A673 (cell line): ENCODE data around the gene ERGIC2. TPM values are rescaled to one million over a fixed set of nuclear protein-coding genes. Genes with fewer than 3 reads are reported as not detected.

Experiments used
- BruUV-seq: library from RNA; stranded (reverse); fragments of 400-500 nt; replicated peaks from 2 replicates; lab custom pipeline; 2021; lab: Mats Ljungman, UMichigan
- CTCF ChIA-PET: fragments of 300-600 bp; sonication (Branson Sonifier 250); formaldehyde crosslinking; loops from one replicate; lab custom pipeline; 2022; ENCODE audit warnings: antibody characterized with exemption; lab: Charles Lee
- POLR2A ChIA-PET: fragments of 300-600 bp; sonication (Branson Sonifier 250); formaldehyde crosslinking; loops from one replicate; lab custom pipeline; 2022; ENCODE audit warnings: antibody characterized with exemption; ENCODE audit not compliant: low non-redundant PET; lab: Charles Lee
- DNase-seq: peaks from one replicate; pipeline ENCODE4 v3.0.0-alpha.2; 2015; ENCODE audit warnings: low spot score
- H3K27ac ChIP-seq: fragments of 200-600 bp; sonication (generic); 2 replicates; pipeline ENCODE4 v1.5.1; 2016; ENCODE audit warnings: mixed run types, low read depth, mild to moderate bottlenecking, mixed read lengths, antibody characterized with exemption, low read length; ENCODE audit not compliant: poor library complexity, severe bottlenecking
- H3K27me3 ChIP-seq: fragments of 200-600 bp; sonication (generic); replicated peaks from 2 replicates; pipeline ENCODE4 v1.6.1; 2017; ENCODE audit warnings: mixed run types, low read depth, mild to moderate bottlenecking, mixed read lengths, antibody characterized with exemption, low read length; ENCODE audit not compliant: insufficient read depth, poor library complexity
- H3K36me3 ChIP-seq: fragments of 200-600 bp; sonication (generic); 2 replicates; pipeline ENCODE4 v1.6.1; 2016; ENCODE audit warnings: mixed run types, mild to moderate bottlenecking, mixed read lengths, antibody characterized with exemption, low read length; ENCODE audit not compliant: insufficient read depth, poor library complexity, severe bottlenecking
- H3K4me1 ChIP-seq: fragments of 200-600 bp; sonication (generic); 2 replicates; pipeline ENCODE4 v1.6.1; 2017; ENCODE audit warnings: mixed run types, mild to moderate bottlenecking, mixed read lengths, antibody characterized with exemption, low read length; ENCODE audit not compliant: insufficient read depth, poor library complexity, severe bottlenecking
- H3K4me3 ChIP-seq: fragments of 200-600 bp; sonication (generic); 2 replicates; pipeline ENCODE4 v1.5.1; 2016; ENCODE audit warnings: low read depth, mixed run types, mild to moderate bottlenecking, mixed read lengths, low read length; ENCODE audit not compliant: poor library complexity, severe bottlenecking
- H3K9me3 ChIP-seq: fragments of 200-600 bp; sonication (generic); 2 replicates; pipeline ENCODE4 v1.6.1; 2016; ENCODE audit warnings: mixed run types, low read depth, mild to moderate bottlenecking, mixed read lengths, antibody characterized with exemption, low read length; ENCODE audit not compliant: poor library complexity, severe bottlenecking
- EZH2 ChIP-seq: fragments of 200-600 bp; sonication (generic); IDR thresholded peaks from 2 replicates; pipeline ENCODE4 v1.6.1; 2017; ENCODE audit warnings: borderline replicate concordance, low read depth, mild to moderate bottlenecking, mixed read lengths, antibody characterized with exemption, low read length; ENCODE audit not compliant: poor library complexity, severe bottlenecking
- intact Hi-C: fragments of 100-400 bp; cut with micrococcal nuclease; formaldehyde crosslinking; loops from one replicate; pipeline ENCODE4 v1.10.0; 2022; ENCODE audit not compliant: unreplicated experiment
- total RNA-seq: library from RNA; stranded (reverse); gene quantifications from 2 replicates; pipeline ENCODE4 v1.2.3, GENCODE V29; 2021
- TF ChIP-seq, protein P1 (sequence below): fragments of 300-800, 200-600 bp; sonication (generic); conservative IDR thresholded peaks from 2 replicates; pipeline ENCODE4 v1.5.1; 2017; ENCODE audit warnings: low read depth, mild to moderate bottlenecking, antibody characterized with exemption, low read length, moderate library complexity, mixed read lengths

Gene ERGIC2
- total RNA-seq, 1 experiment from 2014 or later: 89.1 TPM

DNA sequence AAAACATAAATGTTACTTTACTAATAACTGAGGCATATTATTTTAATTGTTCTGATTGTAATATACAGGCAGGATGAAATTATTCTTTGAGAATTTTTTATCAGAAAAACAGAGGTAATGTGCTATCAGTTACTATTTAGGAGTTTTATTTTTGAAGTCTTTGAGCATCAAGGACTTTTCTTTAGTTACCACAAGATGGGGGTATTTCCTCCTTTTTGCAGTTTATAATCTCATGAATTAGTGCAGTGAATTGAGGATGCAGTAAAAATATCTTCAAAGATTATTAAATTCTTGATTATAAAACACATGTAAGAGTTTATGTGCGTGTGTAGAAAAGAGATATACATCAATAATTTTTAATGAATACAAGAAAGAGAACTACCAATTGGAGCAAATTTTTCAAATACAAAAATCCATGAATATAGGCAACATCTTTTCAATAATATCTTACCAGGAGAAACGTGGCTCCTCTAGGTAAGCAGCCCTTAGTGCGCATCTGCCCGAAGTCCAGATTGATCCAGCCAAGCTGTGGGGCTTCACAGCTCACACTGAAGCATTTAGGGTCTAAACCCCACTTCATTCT lies 71.6 kb downstream of the ERGIC2 start:
- no TSS peak for BruUV-seq
- no peak overlapping the region for H3K27ac ChIP-seq
- H3K27me3 ChIP-seq: no peaks in the 10 kb centered on the region
- TF ChIP-seq, protein P1, sequence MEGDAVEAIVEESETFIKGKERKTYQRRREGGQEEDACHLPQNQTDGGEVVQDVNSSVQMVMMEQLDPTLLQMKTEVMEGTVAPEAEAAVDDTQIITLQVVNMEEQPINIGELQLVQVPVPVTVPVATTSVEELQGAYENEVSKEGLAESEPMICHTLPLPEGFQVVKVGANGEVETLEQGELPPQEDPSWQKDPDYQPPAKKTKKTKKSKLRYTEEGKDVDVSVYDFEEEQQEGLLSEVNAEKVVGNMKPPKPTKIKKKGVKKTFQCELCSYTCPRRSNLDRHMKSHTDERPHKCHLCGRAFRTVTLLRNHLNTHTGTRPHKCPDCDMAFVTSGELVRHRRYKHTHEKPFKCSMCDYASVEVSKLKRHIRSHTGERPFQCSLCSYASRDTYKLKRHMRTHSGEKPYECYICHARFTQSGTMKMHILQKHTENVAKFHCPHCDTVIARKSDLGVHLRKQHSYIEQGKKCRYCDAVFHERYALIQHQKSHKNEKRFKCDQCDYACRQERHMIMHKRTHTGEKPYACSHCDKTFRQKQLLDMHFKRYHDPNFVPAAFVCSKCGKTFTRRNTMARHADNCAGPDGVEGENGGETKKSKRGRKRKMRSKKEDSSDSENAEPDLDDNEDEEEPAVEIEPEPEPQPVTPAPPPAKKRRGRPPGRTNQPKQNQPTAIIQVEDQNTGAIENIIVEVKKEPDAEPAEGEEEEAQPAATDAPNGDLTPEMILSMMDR: peak; percentile 61
- no peak for TF ChIP-seq EZH2
- peak; percentile 18 for DNase-seq
- ChIA-PET CTCF (no interaction called here), POLR2A (no interaction called here)
- H3K36me3 ChIP-seq: no peaks in the 10 kb centered on the region
- H3K4me3 ChIP-seq: no peak overlapping the region
- no peaks in the 10 kb centered on the region for H3K9me3 ChIP-seq
- H3K4me1 ChIP-seq: peaks cover 5% of the 10 kb centered on the region
- intact Hi-C loops: loop anchor here (10.0 kb wide), 1 partner anchor 1535 kb away; no protein-coding TSS in a partner anchor

DNA sequence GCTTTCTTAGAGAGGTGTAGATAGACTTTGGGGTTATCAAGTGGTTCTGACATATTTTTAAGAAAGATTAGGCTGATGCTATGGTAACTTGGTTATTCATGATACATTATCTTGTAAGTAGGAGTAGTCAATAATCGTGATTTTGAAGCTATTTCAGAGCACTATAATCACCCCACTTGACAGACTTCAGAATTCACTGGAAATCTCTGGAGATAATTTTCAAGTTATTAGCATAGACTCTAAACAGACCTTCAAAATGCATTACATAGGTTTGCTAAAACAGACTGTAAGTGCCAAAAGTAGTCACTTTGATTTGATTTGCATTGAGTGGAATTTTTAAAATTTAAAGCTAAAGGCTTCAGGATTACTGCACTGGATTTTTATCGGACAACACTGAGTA lies 74.3 kb downstream of the ERGIC2 start:
- CTCF ChIA-PET: no interaction called here
- POLR2A ChIA-PET: no interaction called here
- H3K36me3 ChIP-seq: no peaks in the 10 kb centered on the region
- TF ChIP-seq EZH2: no peak
- TF ChIP-seq, protein P1: no peak
- no peaks in the 10 kb centered on the region for H3K4me1 ChIP-seq
- no peak for DNase-seq
- no peak overlapping the region for H3K4me3 ChIP-seq
- H3K27me3 ChIP-seq: no peaks in the 10 kb centered on the region
- no peaks in the 10 kb centered on the region for H3K9me3 ChIP-seq
- intact Hi-C loops: loop anchor here (10.0 kb wide), 1 partner anchor 1538 kb away; no protein-coding TSS in a partner anchor
- no peak overlapping the region for H3K27ac ChIP-seq
- no TSS peak for BruUV-seq

DNA sequence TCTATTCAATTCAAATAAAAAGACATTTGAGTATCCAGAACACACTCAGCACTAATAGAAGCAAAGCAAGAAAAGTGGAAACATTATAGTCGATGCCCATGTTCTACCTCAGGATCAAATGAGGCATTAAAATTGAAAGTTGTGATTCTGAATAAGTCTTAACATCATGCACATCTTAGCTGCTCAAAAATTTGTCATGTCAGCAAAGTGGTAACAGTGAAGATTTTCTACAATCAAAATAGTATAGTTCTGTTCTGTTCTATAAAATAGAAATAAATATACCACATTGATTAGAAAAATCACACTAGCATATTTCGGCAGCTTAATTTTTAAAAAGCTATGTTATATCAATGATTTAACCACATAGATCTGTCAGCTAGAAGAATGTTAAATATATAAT lies 74.7 kb downstream of the ERGIC2 start:
- no peak for TF ChIP-seq EZH2
- TF ChIP-seq, protein P1: no peak
- no peaks in the 10 kb centered on the region for H3K4me1 ChIP-seq
- ChIA-PET POLR2A (no interaction called here), CTCF (no interaction called here)
- DNase-seq: no peak
- H3K36me3 ChIP-seq: no peaks in the 10 kb centered on the region
- BruUV-seq: no TSS peak
- intact Hi-C loops: loop anchor here (10.0 kb wide), 1 partner anchor 1539 kb away; no protein-coding TSS in a partner anchor
- H3K9me3 ChIP-seq: no peaks in the 10 kb centered on the region
- no peaks in the 10 kb centered on the region for H3K27me3 ChIP-seq
- no peak overlapping the region for H3K4me3 ChIP-seq
- no peak overlapping the region for H3K27ac ChIP-seq
